Right kidney (tissue), 1 donor: ENCODE results near the gene LRP1-AS.
A peak's percentile ranks its signal among the peaks of the same experiment; 100 is the strongest.

ENCODE experiments used
- DNase-seq: peaks from one replicate; pipeline ENCODE4 v3.0.0-alpha.2; 2016

Gene LRP1-AS

GRCh38 chr12:57160040-57160439, 12.6 kb upstream of the LRP1-AS start:
- DNase-seq = no peak

GRCh38 chr12:57159311-57159710, 11.9 kb upstream of the LRP1-AS start:
- no peak for DNase-seq

- no peak for DNase-seq
These were observed 11.2 kb upstream of the LRP1-AS start for GRCh38 chr12:57158665-57159064.

GRCh38 chr12:57158186-57158585, 10.8 kb upstream of the LRP1-AS start:
- no peak for DNase-seq

GRCh38 chr12:57157588-57158173, 10.3 kb upstream of the LRP1-AS start:
- no peak for DNase-seq

- no peak for DNase-seq
These were observed 9.4 kb upstream of the LRP1-AS start for GRCh38 chr12:57156701-57157403.

GRCh38 chr12:57154804-57155434, 7.5 kb upstream of the LRP1-AS start:
- no peak for DNase-seq

GRCh38 chr12:57154076-57154475, 6.7 kb upstream of the LRP1-AS start:
- no peak for DNase-seq

GRCh38 chr12:57153415-57153997, 6.1 kb upstream of the LRP1-AS start:
- no peak for DNase-seq

GRCh38 chr12:57152639-57153038, 5.2 kb upstream of the LRP1-AS start:
- DNase-seq = no peak

- DNase-seq = no peak
These were observed 4.6 kb upstream of the LRP1-AS start for GRCh38 chr12:57151741-57152630.

GRCh38 chr12:57150400-57151000, 3.1 kb upstream of the LRP1-AS start:
- no peak for DNase-seq

GRCh38 chr12:57149245-57149900, 2.0 kb upstream of the LRP1-AS start:
- peak; percentile 29 for DNase-seq

- no peak for DNase-seq
These were observed 1.2 kb upstream of the LRP1-AS start for GRCh38 chr12:57148469-57149244.

- no peak for DNase-seq
These were observed 1.3 kb downstream of the LRP1-AS start for GRCh38 chr12:57146092-57146491.

- no peak for DNase-seq
These were observed 1.9 kb downstream of the LRP1-AS start for GRCh38 chr12:57145460-57146059.

GRCh38 chr12:57143454-57143853, 4.0 kb downstream of the LRP1-AS start:
- DNase-seq = no peak

GRCh38 chr12:57142727-57143126, 4.7 kb downstream of the LRP1-AS start:
- DNase-seq = no peak

- no peak for DNase-seq
These were observed 5.3 kb downstream of the LRP1-AS start for GRCh38 chr12:57142121-57142520.

- DNase-seq = no peak
These were observed 6.2 kb downstream of the LRP1-AS start for GRCh38 chr12:57141249-57141648.
